ENCODE results near the gene IZUMO4. TPM values are rescaled to one million over a fixed set of nuclear protein-coding genes. Genes with fewer than 3 reads are reported as not detected.

Gene IZUMO4
- total RNA-seq, result 2.8 TPM
- long read RNA-seq, partial matches to known transcripts, result 1 of 3 reads
- long read RNA-seq, other reads (novel, unspliced or antisense), result 2 of 3 reads

- no peaks in the 10 kb centered on the region for H3K27me3 ChIP-seq (ENCODE audit: low read depth)
- no peaks in the 10 kb centered on the region for H3K9me3 ChIP-seq (replicated peaks)
- peak; percentile 55 for TF ChIP-seq CTCF (IDR thresholded peaks at IDR 0.05; ENCODE audit: borderline replicate concordance)
- intact Hi-C loops (cut with micrococcal nuclease), result no loop called here
- peaks cover 55% of the 10 kb centered on the region for H3K4me1 ChIP-seq
- peak; percentile 99 for DNase-seq
- peak within 1 kb of the TSS; percentile 95 for H3K27ac ChIP-seq (replicated peaks)
- peak within 1 kb of the TSS; percentile 82 for H3K4me3 ChIP-seq
- H3K36me3 ChIP-seq, result peaks cover 25% of the 10 kb centered on the region
Observed at GRCh38 chr19:2096480-2097202, at the start of gene IZUMO4. Gene IZUMO4 (plus strand): TSS chr19:2096915. CDS start chr19:2096946, 31 bp downstream.

GRCh38 chr19:2047076-2047448 is 49.7 kb upstream of the IZUMO4 start:
- H3K4me3 ChIP-seq, result peak overlapping the region; percentile 96
- no peaks in the 10 kb centered on the region for H3K9me3 ChIP-seq (replicated peaks)
- no peak for DNase-seq
- no peaks in the 10 kb centered on the region for H3K27me3 ChIP-seq (ENCODE audit: low read depth)
- TF ChIP-seq CTCF (IDR thresholded peaks at IDR 0.05; ENCODE audit: borderline replicate concordance), result no peak
- H3K4me1 ChIP-seq, result peaks cover 96% of the 10 kb centered on the region
- intact Hi-C loops (cut with micrococcal nuclease), result no loop called here
- peaks cover 57% of the 10 kb centered on the region for H3K36me3 ChIP-seq
- peak overlapping the region; percentile 100 for H3K27ac ChIP-seq (replicated peaks)

DNA sequence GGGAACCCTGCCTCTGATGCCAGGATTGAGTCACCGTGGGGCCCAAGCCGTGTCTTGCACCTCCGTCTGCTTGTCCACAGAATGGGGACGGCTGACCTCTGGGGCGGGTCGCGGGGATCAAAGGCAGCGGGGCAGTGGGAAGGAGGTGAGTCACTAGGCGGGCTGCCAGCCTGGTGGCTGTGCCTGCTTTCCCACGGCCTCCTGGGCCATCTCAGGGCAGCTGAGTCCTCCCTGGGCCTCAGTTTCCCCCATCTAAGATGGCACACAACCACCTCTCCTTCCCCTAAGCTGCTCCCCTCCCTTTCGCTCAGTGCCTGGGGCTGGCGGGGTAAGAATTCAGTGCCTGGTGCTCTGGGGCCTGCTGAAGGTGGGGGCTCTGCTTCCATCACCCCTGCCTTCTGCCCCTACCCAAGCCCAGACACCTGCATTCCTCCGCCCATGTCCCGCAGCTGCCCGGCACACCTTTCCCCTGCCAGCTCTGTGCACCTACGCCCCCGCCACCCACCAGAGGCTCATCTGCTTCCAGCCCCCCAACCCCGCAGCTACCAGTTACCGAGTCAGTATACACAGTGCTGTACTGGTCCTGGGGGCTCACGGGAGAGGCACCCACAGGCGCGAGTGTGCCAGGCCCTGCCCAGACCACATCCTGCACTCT is 49.1 kb upstream of the IZUMO4 start:
- peaks cover 96% of the 10 kb centered on the region for H3K4me1 ChIP-seq
- no peak for DNase-seq
- intact Hi-C loops (cut with micrococcal nuclease), result no loop called here
- H3K36me3 ChIP-seq, result peaks cover 53% of the 10 kb centered on the region
- peak overlapping the region; percentile 96 for H3K4me3 ChIP-seq
- H3K27ac ChIP-seq (replicated peaks), result peak overlapping the region; percentile 100
- H3K9me3 ChIP-seq (replicated peaks), result no peaks in the 10 kb centered on the region
- no peak for TF ChIP-seq CTCF (IDR thresholded peaks at IDR 0.05; ENCODE audit: borderline replicate concordance)
- H3K27me3 ChIP-seq (ENCODE audit: low read depth), result no peaks in the 10 kb centered on the region

DNA sequence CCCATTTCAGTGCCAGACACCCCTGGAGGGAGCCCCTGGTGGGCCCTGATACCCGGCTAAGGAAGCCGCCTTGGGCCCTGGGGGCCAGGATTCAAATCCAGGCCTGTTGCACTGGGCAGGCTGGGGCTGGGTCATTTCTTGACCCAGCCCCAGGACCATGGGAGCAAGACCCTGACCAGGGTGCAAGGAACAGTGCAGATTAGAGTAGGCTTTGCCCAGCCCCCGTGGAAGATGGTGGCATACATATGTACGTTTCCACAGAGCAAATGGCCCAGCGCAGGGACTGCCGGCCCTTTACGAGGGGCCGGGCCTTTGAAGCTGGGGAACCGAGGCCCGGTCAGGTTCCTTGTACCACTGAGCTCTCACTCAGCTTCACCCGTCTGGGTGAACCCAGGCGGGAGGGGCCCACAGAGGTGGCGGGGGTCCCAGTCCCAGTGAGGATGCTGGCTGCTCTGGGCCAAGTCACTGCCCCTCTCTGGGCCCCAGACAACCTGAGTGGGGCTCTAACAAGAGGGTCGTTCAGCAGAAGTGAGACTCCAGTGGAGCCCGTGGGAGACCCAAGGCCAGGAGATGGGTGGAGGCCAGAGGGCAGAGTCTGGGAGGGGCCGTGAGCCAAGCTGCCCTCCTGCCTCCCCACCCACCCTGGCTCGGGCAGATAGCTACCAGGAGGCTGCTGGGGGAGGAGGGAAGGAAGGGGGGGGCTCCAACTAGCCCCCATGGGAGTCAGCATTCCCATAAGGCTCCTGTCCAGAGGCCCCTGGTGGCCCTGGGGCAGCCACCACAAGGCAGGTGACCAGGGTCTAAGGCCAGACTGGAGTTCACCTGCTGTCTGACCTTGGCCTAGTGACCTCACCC is 48.4 kb upstream of the IZUMO4 start:
- Histone ChIP-seq H3K27me3 (ENCODE audit: low read depth) (no peaks in the 10 kb centered on the region), H3K4me1 (peaks cover 89% of the 10 kb centered on the region), H3K36me3 (peaks cover 46% of the 10 kb centered on the region), H3K27ac (replicated peaks) (peak overlapping the region; percentile 100), H3K4me3 (peak overlapping the region; percentile 96), H3K9me3 (replicated peaks) (no peaks in the 10 kb centered on the region)
- intact Hi-C loops (cut with micrococcal nuclease), result no loop called here
- TF ChIP-seq CTCF (IDR thresholded peaks at IDR 0.05; ENCODE audit: borderline replicate concordance), result no peak
- no peak for DNase-seq

DNA sequence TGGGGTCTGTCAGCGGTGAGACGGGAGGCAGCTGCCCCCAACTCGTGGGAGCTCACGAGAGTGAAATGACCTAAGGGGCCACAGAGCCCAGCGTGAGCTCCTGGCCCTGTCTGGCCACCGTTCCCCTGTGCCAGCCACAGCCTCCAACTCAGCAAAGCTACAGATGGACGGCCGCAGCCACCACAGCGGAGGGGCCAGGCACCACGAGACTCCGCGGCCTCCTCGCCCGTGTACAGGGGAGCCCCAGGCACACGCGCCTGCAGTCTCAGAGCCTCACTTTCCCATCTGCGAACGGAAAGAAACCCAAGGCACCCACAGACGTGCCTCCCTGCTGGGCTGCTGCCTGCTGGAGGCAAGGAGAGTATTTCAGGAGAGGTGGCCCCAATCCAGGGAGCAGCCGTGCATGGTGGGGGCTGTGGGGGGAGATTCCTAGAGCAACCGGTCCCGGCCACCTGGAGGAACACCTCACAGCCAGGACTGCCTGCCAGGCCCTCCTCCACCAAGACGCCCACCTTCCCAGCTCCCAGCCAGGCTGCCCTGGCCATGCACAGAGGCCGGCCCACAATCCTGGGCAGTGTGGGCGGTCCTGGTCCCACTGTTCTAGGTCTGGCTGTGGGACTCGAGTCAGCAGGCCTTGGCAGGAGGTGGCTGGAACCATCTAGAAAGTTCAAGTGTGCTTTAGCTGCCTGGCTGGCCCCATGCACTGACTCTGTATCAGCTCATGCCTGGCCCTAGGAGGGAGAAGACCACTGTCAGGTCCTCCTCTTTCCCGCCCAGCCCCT is 47.6 kb upstream of the IZUMO4 start:
- Histone ChIP-seq H3K9me3 (replicated peaks) (no peaks in the 10 kb centered on the region), H3K4me3 (peak overlapping the region; percentile 96), H3K27ac (replicated peaks) (peak overlapping the region; percentile 100), H3K36me3 (peaks cover 42% of the 10 kb centered on the region), H3K4me1 (peaks cover 89% of the 10 kb centered on the region), H3K27me3 (ENCODE audit: low read depth) (no peaks in the 10 kb centered on the region)
- no peak for TF ChIP-seq CTCF (IDR thresholded peaks at IDR 0.05; ENCODE audit: borderline replicate concordance)
- DNase-seq, result no peak
- intact Hi-C loops (cut with micrococcal nuclease), result no loop called here

Data from left ventricle myocardium inferior (tissue), 1 donor.